Caco-2 (cell line): ENCODE data around the gene RAD54L. TPM values are rescaled to one million over a fixed set of nuclear protein-coding genes. Genes with fewer than 3 reads are reported as not detected.
A peak's percentile ranks its signal among the peaks of the same experiment; 100 is the strongest.

Experiments
- BruUV-seq: library from RNA; stranded (reverse); fragments of 400-500 nt; replicated peaks from 2 replicates; lab custom pipeline; 2021; lab: Mats Ljungman, UMichigan
- CTCF ChIA-PET: fragments of 300-600 bp; sonication (Branson Sonifier 250); formaldehyde crosslinking; loops from one replicate; lab custom pipeline; 2022; ENCODE audit warnings: antibody characterized with exemption; lab: Charles Lee
- POLR2A ChIA-PET: fragments of 300-600 bp; sonication (Branson Sonifier 250); formaldehyde crosslinking; loops from one replicate; lab custom pipeline; 2022; ENCODE audit warnings: antibody characterized with exemption; lab: Charles Lee
- DNase-seq, 2 experiments: peaks; one replicate each; pipeline versions ENCODE4 v3.0.0 to v3.0.0-alpha.2; 2020 to 2022
- H3K27me3 ChIP-seq: replicated peaks from 2 replicates; pipeline ENCODE4 v1.6.0; 2011; ENCODE audit warnings: low read length; ENCODE audit not compliant: control insufficient read depth, insufficient read depth
- H3K36me3 ChIP-seq: 2 replicates; pipeline ENCODE4 v1.5.1; 2011; ENCODE audit warnings: low read length; ENCODE audit not compliant: control insufficient read depth, insufficient read depth
- H3K4me1 ChIP-seq: fragments of 250-450 bp; sonication (Bioruptor Pico); 2 replicates; pipeline ENCODE4 v1.5.1; 2020; ENCODE audit warnings: mild to moderate bottlenecking
- H3K4me3 ChIP-seq: 2 replicates; pipeline ENCODE4 v1.5.1; 2011; ENCODE audit warnings: low read depth, mild to moderate bottlenecking, control low read depth, low read length
- H3K9me3 ChIP-seq: fragments of 250-450 bp; sonication (Bioruptor Pico); 2 replicates; pipeline ENCODE4 v1.5.1; 2020; ENCODE audit warnings: mild to moderate bottlenecking, moderate library complexity
- H3K27ac Mint-ChIP-seq: one replicate; pipeline ENCODE4 v1.8.0; 2022; ENCODE audit warnings: mixed read lengths; ENCODE audit not compliant: unreplicated experiment
- H3K27me3 Mint-ChIP-seq: one replicate; pipeline ENCODE4 v1.8.0; 2022; ENCODE audit warnings: mixed read lengths; ENCODE audit not compliant: insufficient read depth, unreplicated experiment
- H3K36me3 Mint-ChIP-seq: one replicate; pipeline ENCODE4 v1.8.0; 2022; ENCODE audit warnings: mild to moderate bottlenecking, mixed read lengths; ENCODE audit not compliant: insufficient read depth, unreplicated experiment
- H3K4me1 Mint-ChIP-seq: one replicate; pipeline ENCODE4 v1.8.0; 2022; ENCODE audit warnings: low read depth, mixed read lengths; ENCODE audit not compliant: unreplicated experiment
- H3K4me3 Mint-ChIP-seq: one replicate; pipeline ENCODE4 v1.8.0; 2022; ENCODE audit warnings: mild to moderate bottlenecking, moderate library complexity, mixed read lengths; ENCODE audit not compliant: unreplicated experiment
- H3K9me3 Mint-ChIP-seq: one replicate; pipeline ENCODE4 v1.8.0; 2022; ENCODE audit warnings: mixed read lengths; ENCODE audit not compliant: unreplicated experiment
- intact Hi-C: fragments of 100-400 bp; cut with micrococcal nuclease; formaldehyde crosslinking; loops from one replicate; pipeline ENCODE4 v1.10.0; 2022; ENCODE audit not compliant: unreplicated experiment
- total RNA-seq: library from RNA; stranded (reverse); gene quantifications from 2 replicates; pipeline ENCODE4 v1.2.3, GENCODE V29; 2022
- TF ChIP-seq, protein P1 (sequence below), 2 experiments: fragments of 200-600 bp in 1 of 2; IDR thresholded peaks; 1 replicate in 1 of 2; 2 replicates in 1 of 2; pipeline versions ENCODE4 v1.5.1 to v1.8.0; 2011 to 2022; ENCODE audit warnings: antibody characterized with exemption in 1 of 2, control low read depth in 1 of 2, inconsistent platforms in 1 of 2, low read depth in 1 of 2, low read length in 1 of 2, mild to moderate bottlenecking in 1 of 2, moderate library complexity in 1 of 2; ENCODE audit not compliant: insufficient read depth in 1 of 2, severe bottlenecking in 1 of 2, unreplicated experiment in 1 of 2

The RAD54L gene
- total RNA-seq, 1 experiment from 2014 or later: 29.1 TPM

DNA sequence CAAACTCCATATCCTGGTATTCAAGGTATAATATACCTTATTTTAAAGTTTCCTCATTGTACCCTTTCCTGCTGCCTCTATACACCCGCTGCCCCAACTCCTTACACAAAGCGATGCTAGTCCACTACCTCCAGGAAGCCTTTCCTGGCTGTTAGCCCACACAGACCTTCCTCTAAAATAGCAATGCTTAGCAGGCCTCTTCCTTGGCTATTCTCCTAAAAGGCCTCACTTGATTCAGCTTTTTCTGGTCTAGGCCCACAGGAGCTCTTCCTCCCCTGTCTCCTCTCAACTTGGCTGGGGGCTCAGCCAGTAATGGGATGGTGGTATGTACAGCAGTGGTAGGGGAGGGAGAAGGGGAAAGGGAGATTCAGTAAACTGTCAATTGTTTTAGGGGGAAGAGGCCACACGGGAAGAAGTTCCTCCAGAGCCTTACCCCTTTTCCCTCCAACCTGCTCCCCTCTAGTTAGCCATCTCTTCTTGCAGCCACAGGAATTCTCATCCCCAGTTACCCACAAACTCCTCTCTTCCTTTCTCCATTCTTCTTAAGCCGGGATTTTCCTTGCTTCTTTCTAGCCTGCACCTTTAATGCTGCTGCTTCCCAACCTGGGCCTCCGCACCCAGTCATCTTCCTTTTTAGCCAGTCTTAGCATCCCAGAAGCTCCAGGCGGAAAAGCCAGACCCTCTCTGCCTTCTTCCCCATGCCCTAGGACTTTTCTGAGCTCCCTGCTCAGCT lies 53.3 kb downstream of the RAD54L start:
- Histone ChIP-seq H3K4me1 (peaks cover 13% of the 10 kb centered on the region), H3K36me3 (no peaks in the 10 kb centered on the region), H3K9me3 (no peaks in the 10 kb centered on the region), H3K27me3 (no peaks in the 10 kb centered on the region), H3K4me3 (peak overlapping the region; percentile 52)
- H3K4me1 Mint-ChIP-seq: peaks cover 14% of the 10 kb centered on the region
- DNase-seq: no peak
- peak overlapping the region; percentile 98 for H3K4me3 Mint-ChIP-seq
- TF ChIP-seq, protein P1, sequence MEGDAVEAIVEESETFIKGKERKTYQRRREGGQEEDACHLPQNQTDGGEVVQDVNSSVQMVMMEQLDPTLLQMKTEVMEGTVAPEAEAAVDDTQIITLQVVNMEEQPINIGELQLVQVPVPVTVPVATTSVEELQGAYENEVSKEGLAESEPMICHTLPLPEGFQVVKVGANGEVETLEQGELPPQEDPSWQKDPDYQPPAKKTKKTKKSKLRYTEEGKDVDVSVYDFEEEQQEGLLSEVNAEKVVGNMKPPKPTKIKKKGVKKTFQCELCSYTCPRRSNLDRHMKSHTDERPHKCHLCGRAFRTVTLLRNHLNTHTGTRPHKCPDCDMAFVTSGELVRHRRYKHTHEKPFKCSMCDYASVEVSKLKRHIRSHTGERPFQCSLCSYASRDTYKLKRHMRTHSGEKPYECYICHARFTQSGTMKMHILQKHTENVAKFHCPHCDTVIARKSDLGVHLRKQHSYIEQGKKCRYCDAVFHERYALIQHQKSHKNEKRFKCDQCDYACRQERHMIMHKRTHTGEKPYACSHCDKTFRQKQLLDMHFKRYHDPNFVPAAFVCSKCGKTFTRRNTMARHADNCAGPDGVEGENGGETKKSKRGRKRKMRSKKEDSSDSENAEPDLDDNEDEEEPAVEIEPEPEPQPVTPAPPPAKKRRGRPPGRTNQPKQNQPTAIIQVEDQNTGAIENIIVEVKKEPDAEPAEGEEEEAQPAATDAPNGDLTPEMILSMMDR (IDR thresholded peaks at IDR 0.05; ENCODE audit: insufficient read depth in 1 of 2, low read depth in 1 of 2, low read length in 1 of 2, severe bottlenecking in 1 of 2, unreplicated experiment in 1 of 2): no peak
- CTCF ChIA-PET: interaction anchor here (0.6 kb wide), 1 partner anchor 350 kb away, joined by 3 read pairs; no protein-coding TSS in a partner anchor
- POLR2A ChIA-PET: no interaction called here
- H3K9me3 Mint-ChIP-seq: no peaks in the 10 kb centered on the region
- peaks cover 38% of the 10 kb centered on the region for H3K36me3 Mint-ChIP-seq
- intact Hi-C loops: no loop called here
- no peaks in the 10 kb centered on the region for H3K27me3 Mint-ChIP-seq
- H3K27ac Mint-ChIP-seq: peak overlapping the region; percentile 97
- BruUV-seq: no TSS peak

DNA sequence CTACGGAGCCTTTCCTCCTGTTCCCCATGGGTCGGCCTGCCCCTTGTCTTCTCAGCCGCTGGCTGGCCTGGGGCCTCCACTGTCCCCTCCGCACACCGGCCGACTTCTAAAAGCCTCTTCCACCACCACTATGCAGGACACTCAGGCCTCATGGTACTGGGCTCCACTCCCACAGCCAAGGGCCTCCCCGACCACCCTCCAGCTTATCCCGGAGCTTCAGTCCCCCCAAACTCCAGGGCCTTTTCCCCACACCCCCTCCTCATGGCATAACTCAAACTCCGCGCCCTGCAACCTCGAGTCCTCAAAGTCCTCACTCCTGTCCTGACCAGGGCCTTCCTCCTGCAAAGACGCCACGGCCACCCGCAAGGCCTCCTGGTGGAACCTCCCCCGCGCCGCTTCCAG lies 53.8 kb downstream of the RAD54L start:
- Histone ChIP-seq H3K36me3 (no peaks in the 10 kb centered on the region), H3K9me3 (no peaks in the 10 kb centered on the region), H3K4me1 (peaks cover 13% of the 10 kb centered on the region), H3K4me3 (peak overlapping the region; percentile 52), H3K27me3 (no peaks in the 10 kb centered on the region)
- Mint-ChIP-seq H3K4me3 (peak overlapping the region; percentile 98), H3K36me3 (peaks cover 41% of the 10 kb centered on the region), H3K27me3 (no peaks in the 10 kb centered on the region), H3K9me3 (no peaks in the 10 kb centered on the region), H3K27ac (peak overlapping the region; percentile 97), H3K4me1 (peaks cover 14% of the 10 kb centered on the region)
- TF ChIP-seq, protein P1 (IDR thresholded peaks at IDR 0.05; ENCODE audit: insufficient read depth in 1 of 2, low read depth in 1 of 2, low read length in 1 of 2, severe bottlenecking in 1 of 2, unreplicated experiment in 1 of 2): no peak
- intact Hi-C loops: no loop called here
- DNase-seq: no peak
- POLR2A ChIA-PET: no interaction called here
- CTCF ChIA-PET: no interaction called here
- no TSS peak for BruUV-seq

DNA sequence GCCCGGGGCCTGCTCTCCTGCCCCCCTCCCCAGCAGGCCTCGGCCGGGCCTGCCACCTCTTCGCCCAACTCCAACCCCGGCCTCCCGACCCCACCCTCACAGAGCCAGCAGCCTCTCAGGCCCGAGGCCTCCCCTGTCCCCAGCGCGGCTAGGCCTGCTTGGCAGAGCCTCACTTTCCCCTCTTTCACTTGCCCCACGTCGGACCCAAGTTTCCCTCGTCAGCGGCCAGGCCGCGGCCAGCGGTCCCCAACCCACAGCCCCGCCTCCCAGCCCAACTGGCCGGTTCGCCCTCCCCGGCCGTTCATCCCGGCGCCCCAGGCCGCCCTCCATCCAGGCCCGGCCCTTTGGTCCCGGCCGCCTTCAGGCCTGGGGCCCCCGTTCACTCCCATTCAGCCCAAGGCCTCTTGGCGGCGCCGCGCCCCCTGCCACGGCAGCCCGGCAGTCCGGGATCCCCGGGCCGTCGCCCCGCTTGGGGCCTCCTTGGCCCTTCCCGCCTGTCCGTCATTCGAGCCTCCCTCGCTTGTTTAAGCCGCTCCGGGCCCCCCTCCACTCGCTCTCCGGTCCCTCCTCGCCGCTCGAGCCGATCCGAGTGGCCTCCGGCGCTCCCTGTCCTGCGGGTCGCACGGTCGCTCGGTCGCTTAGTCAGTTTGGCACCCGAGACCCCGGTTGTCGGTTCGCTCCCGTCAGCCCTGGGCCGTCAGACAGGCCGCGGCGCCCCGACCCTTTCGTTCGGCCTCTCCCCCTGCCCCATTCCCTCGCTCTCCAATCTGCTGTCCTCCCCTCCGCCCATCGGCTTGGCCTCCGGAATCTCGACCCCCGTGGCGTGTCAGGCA lies 54.5 kb downstream of the RAD54L start:
- no peaks in the 10 kb centered on the region for H3K9me3 ChIP-seq
- ChIA-PET CTCF (no interaction called here), POLR2A (no interaction called here)
- Mint-ChIP-seq H3K27ac (peak overlapping the region; percentile 97), H3K4me3 (peak overlapping the region; percentile 98), H3K36me3 (peaks cover 45% of the 10 kb centered on the region), H3K4me1 (peaks cover 14% of the 10 kb centered on the region), H3K27me3 (no peaks in the 10 kb centered on the region), H3K9me3 (no peaks in the 10 kb centered on the region)
- no TSS peak for BruUV-seq
- intact Hi-C loops: loop anchor here (2.0 kb wide), 2 partner anchors 39 to 47 kb away; partner anchors contain the start of gene NSUN4
- peak overlapping the region; percentile 52 for H3K4me3 ChIP-seq
- peak; percentile 58 to 76 for DNase-seq
- TF ChIP-seq, protein P1 (IDR thresholded peaks at IDR 0.05; ENCODE audit: insufficient read depth in 1 of 2, low read depth in 1 of 2, low read length in 1 of 2, severe bottlenecking in 1 of 2, unreplicated experiment in 1 of 2): peak in 1 of 2 experiments; percentile 49
- H3K4me1 ChIP-seq: peaks cover 13% of the 10 kb centered on the region
- no peaks in the 10 kb centered on the region for H3K36me3 ChIP-seq
- H3K27me3 ChIP-seq: no peaks in the 10 kb centered on the region
